NCI-H1436 (cell line): ENCODE measurements around the gene ZNF316.
"Not testable (repeated sequence)": the region's sequence is repeated elsewhere in the genome, so short reads cannot be mapped to it uniquely, and the experiment has no call there.

ENCODE experiments used
- DNase-seq: peaks from one replicate; lab custom pipeline; 2025; lab: John Stamatoyannopoulos, UW

The ZNF316 gene

DNA sequence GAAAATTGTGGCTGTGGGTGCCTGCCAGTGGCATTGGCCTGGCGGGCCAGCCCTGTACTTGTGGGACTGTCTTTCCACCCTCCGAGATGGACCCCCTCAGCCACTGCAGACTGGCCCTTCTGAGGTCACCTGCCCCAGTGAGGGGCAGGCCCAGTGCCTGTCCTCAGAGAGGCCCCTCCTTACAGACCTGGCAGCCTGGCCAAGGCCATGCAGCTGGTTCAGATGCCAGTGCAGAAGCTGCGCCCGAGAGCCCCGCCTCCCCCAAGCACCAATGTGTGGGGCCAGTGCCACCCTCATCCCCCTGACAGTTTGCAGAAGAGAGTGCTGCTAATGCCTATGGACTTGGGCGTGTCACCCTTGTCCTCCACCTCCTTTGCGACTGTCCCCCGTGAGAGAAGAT lies 10.0 kb downstream of the ZNF316 start:
- DNase-seq, result no peak

DNA sequence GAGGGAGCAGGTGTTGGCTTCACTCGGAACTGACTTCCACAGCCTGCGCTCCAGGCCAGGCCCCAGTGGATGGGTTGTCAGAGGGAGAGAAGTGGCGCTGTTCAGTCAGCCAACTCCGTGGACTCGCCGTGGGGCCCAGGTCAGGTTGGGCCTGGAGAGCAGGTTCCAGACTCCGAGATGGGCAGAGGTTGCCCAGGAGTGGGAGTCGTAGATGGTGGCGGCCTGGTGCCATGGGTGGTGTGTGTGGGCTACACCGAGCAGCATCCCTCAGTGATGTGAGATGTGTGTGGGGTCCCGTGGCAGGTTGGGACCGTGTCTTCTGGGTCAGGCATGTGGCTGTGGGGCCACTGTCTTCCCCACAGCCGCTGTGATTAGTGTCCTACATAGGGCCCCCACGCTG lies 10.4 kb downstream of the ZNF316 start:
- no peak for DNase-seq

DNA sequence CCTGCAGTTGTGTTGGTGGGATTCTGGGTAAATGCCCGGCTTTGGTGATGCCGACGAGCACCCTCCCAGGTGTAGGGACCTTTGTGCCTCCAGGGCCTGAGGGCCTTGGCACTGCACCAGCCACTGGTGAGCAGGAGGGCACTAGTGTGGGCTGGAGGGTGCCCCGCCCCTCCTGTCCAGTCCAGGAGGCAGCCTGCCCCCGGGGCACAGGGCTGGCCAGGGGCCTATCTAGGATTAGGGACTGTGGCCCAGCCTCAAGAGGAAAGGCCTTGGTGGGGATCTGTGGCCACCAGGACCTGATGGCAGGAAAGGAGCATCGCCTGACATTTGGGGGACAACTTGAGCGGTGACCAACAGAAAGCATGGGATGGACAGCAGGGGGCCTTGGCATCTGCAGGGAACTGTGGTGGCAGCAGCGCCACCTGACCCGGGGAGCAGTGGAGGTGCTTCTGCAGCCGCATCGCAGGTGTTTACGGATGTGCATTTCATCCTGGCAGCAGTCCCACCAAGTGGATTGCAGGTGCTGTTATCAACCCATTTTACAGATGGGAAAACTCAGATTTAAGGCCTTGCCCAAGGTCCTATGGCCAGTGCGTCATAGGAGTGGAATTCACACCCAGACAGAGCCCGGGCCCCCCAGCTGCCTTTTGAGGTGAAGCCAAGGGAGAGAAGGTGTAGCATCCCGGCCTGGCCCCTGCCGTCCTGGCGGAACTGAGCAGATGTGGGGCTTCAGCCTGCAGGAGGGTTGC lies 11.1 kb downstream of the ZNF316 start:
- DNase-seq, result no peak

DNA sequence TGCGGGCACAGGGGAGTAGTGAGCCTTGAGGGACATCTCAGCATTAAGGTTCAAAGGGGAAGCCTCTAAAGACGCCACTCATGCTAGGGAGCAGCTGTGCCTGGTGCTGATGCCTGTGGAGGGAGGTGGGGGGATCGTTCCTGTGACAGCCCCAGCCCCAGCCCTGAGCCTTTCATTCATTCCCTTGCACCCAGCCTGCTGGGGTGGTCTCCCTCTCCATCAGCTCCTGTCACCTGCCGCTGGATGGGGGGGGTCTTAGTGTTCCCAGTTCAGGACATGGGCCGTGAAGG lies 11.6 kb downstream of the ZNF316 start:
- DNase-seq, result no peak

DNA sequence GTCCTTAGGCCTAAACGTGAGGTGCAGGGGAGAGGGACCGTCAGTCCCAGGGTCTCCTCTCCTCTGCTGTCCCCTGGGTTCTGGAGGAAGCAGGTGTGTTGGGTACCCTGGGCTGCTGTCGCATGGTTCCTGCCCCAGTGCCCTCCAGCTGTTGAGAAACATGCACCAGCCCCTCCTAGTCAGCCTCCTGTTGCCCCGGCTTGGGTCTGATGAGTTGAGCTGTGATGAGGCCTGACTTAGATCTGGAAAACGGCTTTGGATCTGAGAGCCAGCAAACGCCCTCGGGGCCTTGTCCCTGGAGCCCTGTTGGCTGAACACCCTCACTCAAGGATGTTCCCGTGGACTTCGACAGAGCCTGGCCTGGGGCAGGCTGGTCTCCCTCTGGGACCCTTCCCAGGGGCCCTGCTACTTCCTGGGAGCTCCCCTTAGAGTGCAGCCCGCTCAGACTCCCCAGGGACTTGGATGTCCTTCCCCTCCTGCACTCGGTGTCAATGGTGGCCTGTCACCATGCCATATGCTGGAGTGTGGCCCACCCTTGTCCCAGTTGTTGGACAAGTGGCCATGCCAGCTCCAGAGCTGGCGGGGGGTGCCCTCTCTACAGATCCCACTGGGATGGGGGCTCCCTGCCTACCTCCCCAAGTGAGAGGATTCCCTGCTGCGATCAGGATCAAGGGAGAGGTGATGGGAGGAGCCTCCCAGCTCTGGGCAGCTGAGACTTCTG lies 12.3 kb downstream of the ZNF316 start:
- DNase-seq, result no peak

DNA sequence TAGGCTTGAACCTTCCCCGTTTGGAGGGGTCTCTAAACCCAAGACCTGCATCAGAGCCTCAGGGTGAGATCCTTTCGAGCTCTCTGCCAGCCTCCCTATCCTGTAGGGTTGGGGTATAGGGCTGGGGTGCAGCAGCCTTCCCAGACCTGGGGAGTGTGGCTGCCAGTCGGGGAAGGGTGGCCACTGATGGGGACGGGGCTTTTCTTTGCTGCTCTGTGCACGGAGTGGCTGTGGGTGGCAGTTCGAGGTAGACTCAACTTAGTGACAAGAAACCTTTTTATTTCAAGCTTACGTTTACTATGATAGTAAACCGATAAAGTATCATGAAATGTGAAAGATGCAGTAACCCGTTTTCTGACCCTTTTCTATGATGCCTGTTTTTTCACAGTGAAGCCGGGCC lies 13.0 kb downstream of the ZNF316 start:
- DNase-seq, result no peak

DNA sequence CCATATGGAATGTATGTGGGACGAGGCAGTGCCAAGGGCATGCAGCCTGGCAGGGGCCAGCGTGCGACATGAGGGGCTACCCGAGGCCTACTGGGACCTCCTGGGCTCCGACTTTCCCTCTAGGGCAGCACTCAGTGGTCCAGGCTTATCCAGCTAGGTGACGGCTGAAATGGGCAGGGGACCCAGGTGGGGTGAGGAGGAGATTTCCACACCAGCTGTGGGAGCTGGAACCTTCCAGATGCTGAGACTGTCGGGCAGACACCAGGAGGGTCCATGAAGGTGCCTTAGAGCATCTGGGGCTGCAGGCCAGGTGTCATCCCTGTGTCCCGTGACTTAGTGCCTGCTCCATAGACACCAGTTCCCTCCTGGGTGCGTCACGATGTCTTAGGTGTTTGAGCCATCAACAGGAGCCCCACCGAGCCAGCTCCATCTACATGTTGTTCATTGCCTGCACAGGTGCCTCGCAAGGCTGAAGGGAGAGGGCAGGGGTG lies 13.4 kb downstream of the ZNF316 start:
- DNase-seq, result no peak

DNA sequence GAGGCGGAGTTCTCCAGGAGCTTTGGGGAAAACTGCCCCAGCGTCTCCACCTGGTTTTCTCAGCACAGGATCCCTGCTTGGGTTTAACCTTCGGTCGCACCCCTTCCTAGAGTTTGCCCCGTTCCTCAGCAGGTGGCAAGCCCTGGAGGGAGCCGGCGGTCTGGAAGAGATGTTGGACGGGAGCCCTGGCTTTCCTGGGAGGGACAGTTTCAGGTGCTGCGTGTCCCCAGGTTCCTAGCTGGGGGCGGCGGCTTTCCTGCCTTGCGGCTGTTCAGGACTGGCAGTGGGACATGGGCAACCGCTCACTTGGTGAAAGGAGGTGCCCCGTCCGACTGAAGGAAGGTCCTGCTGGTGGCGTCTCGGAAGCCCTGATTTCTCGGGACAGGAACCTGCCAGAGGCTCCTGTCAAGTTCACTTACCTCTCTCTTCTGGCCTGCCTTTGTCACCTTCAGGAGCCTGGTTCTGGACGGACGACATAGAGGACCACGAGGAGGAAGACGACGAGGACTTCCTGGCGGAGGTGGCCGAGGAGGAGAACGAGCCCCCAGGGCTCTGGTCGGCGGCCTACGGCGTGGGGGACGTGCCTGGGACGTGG lies 14.8 kb downstream of the ZNF316 start:
- DNase-seq, result no peak

DNA sequence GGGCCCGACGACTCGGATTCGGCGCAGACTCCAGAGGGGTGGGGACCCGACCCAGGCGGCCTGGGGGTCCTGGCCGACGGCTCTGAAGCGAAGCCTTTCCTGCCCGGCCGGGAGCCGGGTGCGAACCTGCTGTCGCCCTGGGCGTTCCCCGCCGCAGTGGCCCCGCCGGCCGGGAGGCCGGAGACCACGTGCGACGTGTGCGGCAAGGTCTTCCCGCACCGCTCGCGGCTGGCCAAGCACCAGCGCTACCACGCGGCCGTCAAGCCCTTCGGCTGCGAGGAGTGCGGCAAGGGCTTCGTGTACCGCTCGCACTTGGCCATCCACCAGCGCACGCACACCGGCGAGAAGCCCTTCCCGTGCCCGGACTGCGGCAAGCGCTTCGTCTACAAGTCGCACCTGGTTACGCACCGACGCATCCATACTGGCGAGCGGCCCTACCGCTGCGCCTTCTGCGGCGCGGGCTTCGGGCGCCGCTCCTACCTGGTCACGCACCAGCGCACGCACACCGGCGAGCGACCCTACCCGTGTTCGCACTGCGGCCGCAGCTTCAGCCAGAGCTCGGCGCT lies 15.4 kb downstream of the ZNF316 start:
- DNase-seq, result no peak

DNA sequence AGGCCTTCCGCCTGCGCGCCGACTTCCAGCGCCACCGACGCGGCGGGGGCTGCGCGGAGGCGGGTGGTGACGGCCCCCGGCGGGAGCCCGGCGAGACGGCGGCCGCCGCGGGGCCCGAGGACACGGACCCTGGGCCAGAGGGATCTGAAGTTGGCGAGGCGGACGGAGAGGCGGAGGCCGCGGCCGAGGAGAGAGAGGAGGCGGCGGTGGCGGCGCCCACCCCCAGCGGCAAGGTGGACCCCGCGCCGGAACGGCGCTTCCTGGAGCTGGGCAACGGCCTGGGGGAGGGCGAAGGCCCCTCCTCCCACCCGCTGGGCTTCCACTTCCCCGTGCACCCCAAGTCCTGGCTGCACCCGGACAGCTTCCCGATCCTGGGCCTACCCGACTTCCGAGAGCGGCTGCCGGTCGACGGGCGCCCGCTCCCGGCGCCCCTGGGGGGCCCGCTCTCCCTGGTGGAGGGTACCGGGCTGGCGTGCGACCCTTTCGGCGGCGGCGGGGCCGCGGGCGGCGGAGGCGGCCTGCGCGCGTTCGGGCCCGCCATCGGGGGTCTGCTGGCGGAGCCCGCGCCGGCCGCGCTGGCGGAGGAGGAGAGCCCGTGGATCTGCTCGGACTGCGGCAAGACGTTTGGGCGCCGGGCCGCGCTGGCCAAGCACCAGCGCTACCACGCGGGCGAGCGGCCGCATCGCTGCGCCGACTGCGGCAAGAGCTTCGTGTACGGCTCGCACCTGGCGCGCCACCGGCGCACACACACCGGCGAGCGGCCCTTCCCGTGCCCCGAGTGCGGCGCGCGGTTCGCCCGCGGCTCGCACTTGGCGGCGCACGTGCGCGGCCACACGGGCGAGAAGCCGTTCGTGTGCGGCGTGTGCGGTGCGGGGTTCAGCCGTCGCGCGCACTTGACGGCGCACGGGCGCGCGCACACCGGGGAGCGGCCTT lies 16.2 kb downstream of the ZNF316 start:
- DNase-seq, result no peak

DNA sequence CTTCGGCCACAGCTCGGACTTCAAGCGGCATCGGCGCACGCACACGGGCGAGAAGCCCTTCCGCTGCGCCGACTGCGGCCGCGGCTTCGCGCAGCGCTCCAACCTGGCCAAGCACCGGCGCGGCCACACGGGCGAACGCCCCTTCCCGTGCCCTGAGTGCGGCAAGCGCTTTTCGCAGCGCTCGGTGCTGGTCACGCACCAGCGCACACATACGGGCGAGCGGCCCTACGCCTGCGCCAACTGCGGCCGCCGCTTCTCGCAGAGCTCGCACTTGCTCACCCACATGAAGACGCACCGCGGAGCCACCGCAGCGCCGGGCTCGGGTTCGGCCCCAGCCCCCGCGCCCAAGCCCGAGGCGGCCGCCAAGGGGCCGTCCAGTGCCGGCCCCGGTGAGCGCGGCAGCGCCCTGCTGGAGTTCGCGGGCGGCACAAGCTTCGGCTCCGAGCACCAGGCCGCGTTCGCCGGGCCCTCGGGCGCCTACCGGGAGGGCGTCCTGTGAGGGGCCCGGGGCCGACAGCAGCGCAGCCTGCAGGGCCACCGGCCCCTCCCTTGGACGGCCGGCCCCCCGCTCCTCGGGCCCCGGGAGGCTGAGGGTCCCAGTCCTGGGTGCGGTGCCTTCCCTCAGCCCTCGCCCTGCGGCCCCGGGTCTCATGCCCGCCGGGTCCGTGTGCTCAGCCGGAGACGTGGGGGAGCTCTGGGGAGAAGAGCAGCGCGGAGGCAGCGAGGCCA lies 17.2 kb downstream of the ZNF316 start:
- no peak for DNase-seq

DNA sequence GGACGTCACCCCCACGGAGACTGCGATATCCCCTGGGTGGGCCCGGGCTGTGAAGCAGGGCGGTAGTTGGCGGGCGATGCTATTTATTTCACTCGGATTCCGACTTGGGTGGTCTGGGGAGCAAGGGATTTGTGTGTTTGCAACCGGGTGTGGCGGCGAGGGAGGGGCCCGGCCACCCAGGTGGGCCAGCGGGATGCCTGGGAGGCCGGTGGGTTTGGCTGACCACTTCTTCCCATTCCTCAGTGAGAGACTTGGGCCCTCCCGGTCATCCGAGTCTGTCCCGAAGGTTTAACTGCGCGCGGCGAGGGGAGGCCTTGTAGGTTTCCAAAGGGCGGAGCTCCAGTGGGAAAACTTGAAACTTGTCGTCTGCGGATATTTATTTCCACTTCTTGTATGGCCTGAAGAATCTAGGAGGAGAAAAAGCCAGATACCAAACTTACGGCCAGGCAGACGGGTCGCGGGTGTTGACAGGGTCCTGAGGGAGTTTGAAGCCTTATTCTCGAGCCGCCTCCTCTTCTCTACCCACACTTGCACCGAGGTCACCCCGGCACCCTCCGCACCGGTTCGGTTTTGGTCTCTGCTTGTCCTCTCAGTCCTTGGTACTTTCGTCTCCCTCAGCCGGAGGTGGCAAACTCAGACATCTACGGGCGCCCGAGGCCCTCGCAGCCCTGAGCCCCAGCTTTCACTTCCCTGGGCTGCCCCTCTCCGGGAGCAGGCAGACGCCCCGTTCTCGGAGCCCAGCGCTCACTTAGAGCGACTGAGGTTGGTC lies 17.9 kb downstream of the ZNF316 start:
- no peak for DNase-seq

DNA sequence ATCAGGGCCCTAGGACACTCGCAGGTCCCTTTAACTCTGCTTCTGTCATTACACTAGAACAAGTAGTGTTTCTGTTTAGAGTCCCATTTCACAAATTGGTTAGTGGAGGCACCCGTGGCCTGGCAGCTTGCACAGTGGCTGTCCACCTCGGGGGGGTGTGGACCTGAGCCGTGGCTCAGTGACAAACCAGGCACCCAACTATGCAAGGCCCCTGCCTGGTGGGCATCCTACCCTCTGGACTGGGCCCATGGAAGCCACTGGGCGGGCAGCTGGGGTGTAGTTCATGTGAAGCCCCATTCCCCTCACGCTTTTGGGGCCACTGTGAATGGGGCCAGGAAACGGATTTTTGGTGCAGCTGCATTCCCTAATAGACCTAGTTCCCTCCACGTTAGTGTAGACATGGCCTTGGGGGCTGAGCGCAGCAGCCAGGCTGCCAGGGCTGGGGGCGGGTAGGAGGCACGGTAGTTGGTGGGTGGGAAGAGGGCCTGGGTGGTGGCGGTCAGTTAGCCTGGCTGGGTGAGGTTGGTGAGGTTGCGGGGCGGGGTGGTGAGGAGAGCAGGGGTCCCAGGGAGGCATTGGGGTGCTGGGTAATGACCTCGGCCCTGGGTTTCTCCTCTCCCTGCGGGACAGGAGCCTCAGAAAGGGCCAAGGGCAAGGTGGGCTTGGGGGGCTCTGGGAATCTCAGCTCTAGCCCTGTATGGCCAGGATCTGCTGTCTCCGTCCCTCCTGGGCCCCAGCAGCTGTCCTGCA lies 18.7 kb downstream of the ZNF316 start:
- no peak for DNase-seq

DNA sequence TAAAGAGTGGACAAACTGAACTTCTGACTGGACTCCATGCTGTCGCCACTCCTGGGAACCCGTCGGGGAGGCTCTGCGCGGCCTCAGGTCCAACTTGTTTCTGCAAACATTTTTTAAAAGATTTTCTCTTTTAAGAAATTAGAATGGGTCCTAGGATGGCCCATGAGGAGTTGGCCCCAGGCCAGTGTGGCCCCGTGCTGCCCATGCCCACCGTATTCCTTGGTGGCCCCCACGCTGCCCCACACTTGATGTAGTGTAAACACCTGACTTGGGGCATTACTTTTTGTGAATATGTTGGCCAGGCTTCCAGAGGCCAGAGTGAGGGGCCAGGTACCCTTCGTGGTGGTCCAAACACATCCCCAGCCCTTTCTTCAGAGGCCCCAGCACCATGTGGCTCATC lies 19.3 kb downstream of the ZNF316 start:
- DNase-seq, result no peak

DNA sequence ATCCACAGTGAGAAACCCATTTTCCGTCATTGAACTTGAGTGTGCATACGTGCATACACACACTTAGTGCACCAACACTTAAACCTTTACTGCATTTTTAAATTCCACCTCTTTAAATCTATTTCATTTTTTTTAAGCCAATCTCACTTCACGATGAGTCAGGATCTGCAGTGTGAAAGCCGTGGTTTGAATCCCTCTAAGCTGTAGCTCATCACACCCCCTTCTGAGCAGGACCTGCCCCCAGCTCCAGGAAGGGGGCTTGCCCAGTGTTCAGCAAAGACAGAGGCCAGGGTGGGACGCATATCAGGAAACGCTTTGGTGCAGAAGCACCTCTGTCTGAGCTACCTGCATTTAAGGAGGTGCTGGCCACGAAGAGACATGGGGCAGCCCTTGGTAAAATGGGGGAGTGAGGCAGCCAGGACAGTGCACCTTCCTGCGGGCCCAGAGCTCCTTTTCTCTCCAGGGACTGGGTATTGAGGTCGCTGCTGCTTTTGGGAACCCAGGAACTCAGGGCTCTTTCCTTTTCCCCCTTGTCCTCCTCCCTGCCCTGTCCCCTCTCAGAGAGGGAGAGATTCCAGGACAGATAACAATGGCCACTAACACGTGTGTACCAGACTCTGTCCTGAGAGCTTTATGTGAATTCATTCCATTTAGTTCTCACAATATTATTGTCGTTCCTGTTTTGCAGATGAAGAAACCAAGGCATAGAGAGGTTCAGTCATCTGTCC lies 21.7 kb downstream of the ZNF316 start:
- DNase-seq, result no peak

DNA sequence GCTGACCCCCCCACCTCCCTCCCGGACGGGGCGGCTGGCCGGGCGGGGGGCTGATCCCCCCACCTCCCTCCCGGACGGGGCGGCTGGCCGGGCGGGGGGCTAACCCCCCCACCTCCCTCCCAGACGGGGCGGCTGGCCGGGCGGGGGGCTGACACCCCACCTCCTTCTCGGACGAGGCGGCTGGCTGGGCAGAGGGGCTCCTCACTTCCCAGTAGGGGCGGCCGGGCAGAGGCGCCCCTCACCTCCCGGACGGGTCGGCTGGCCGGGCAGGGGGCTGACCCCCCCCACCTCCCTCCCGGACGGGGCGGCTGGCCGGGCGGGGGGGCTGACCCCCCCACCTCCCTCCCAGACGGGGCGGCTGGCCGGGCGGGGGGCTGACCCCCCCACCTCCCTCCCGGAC lies 33.7 kb downstream of the ZNF316 start:
- not testable (repeated sequence) for DNase-seq

DNA sequence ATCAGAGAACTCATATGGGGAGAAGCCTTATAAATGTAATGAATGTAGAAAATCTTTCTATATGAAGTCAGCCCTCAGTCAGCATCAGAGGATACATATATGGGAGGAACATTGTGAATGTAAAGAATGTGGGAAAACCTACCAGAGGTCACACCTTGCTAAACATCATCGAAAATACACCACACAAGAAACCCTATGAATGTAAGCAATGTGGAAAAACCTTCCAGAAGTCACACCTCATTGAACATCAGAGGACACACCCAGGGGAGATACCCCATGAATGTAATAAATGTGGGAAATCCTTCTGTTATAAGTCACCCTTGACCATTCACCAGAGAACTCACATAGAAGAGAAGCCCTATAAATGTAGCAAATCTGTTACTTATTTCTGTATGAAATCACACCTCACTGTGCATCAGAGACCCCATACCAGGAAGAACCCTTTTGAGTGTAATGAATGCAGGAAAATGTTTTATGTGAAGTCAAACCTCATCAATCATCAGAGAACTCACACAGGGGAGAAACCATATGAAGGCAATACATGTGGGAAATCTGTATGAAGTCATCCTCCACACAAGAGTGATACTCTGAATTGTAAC lies 38.8 kb downstream of the ZNF316 start:
- DNase-seq, result no peak

DNA sequence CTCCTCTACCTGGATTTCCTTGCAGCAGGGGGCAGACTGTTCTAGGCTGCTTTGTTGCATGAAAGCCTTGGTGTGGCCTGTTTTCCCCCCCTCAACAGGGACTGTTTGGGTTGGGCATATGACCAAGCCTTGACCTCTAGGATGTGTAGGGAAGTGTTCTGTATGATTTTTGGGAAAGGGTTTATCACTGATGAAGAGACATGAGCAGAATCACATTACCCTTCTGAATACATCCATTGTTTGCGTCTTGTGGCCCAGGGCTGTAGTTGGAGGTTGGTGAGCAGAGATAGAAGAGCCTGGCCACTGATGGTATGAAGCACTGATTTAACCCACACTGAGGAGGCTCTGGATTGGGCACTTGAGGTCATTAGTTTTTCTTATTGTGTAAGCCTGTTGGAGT lies 43.0 kb downstream of the ZNF316 start:
- no peak for DNase-seq

DNA sequence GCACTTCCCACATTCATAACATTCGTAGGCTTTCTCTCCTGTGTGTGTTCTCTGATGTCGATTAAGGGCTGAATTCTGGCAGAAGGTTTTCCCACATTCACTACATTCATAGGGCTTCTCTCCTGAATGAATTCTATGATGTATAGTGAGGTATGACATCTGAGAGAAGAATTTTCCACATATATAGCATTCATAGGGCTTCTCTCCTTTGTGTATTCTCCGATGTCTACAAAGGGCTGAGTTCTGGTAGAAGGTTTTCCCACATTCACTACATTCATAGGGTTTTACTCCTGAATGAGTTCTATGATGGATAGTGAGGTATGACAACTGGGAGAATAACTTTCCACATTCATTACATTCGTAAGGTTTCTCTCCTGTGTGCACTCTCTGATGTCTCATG lies 54.0 kb downstream of the ZNF316 start:
- DNase-seq, result no peak
